HepG2 (cell line): Measurements from ENCODE around the gene ARG1. TPM values are rescaled to one million over a fixed set of nuclear protein-coding genes. Genes with fewer than 3 reads are reported as not detected.
"Not testable (repeated sequence)": the region's sequence is repeated elsewhere in the genome, so short reads cannot be mapped to it uniquely, and the experiment has no call there.

Source experiments
- ATAC-seq: fragments of 200-7000 bp; cut with Tn5 transposase; 3 replicates; pipeline ENCODE4 v1.9.1; 2020; ENCODE audit warnings: mild to moderate bottlenecking, moderate library complexity
- BruUV-seq: library from RNA; stranded (reverse); fragments of 400-500 nt; replicated peaks from 2 replicates; lab custom pipeline; 2021; lab: Mats Ljungman, UMichigan
- CTCF ChIA-PET: fragments of 300-600 bp; formaldehyde crosslinking; extraction: SDS; loops from one replicate; lab custom pipeline; 2021; ENCODE audit warnings: low total read pairs, inconsistent platforms, low intra/inter-chr PET ratio; lab: Yijun Ruan, JAX
- POLR2A ChIA-PET: fragments of 350-600 bp; sonication (Branson Sonifier 250); formaldehyde crosslinking; loops from one replicate; lab custom pipeline; 2020; ENCODE audit warnings: antibody characterized with exemption, inconsistent platforms; lab: Yijun Ruan, JAX
- DNase-seq: peaks from one replicate; pipeline ENCODE4 v3.0.0-alpha.2; 2015; ENCODE audit warnings: low spot score
- FAIRE-seq: peaks from 3 replicates; lab custom pipeline; 2011; peaks lifted over from hg19 to GRCh38; lab: Jason Lieb, UNC
- H2AFZ ChIP-seq: one replicate; pipeline ENCODE4 v1.6.1; 2011; ENCODE audit warnings: low read length, inconsistent platforms
- H3K27ac ChIP-seq: fragments of 300-600 bp; 3 replicates; pipeline ENCODE4 v1.8.0; 2011; ENCODE audit warnings: mixed run types, mild to moderate bottlenecking, mixed read lengths, low read length, inconsistent platforms; ENCODE audit not compliant: insufficient read depth; ENCODE audit errors: extremely low read length
- H3K27me3 ChIP-seq, 2 experiments: fragments of 200-600 bp in 1 of 2; 2 replicates in 1 of 2; 3 replicates in 1 of 2; pipeline versions ENCODE4 v1.6.0 to v1.8.0; 2011; ENCODE audit warnings: low read length in 2 of 2, mild to moderate bottlenecking in 2 of 2, moderate library complexity in 2 of 2, inconsistent platforms in 1 of 2; ENCODE audit not compliant: insufficient read depth in 2 of 2, control insufficient read depth in 1 of 2
- H3K36me3 ChIP-seq, 2 experiments: fragments of 200-600 bp in 1 of 2; replicated peaks in 1 of 2; 2 replicates in 1 of 2; 3 replicates in 1 of 2; pipeline versions ENCODE4 v1.5.1 to v1.8.0; 2011; ENCODE audit warnings: low read length in 2 of 2, inconsistent platforms in 1 of 2; ENCODE audit not compliant: insufficient read depth in 2 of 2, control insufficient read depth in 1 of 2
- H3K4me1 ChIP-seq: 2 replicates; pipeline ENCODE4 v1.5.1; 2012; ENCODE audit warnings: low read length, inconsistent platforms; ENCODE audit not compliant: insufficient read depth
- H3K4me2 ChIP-seq: 2 replicates; pipeline ENCODE4 v1.6.0; 2011; ENCODE audit warnings: low read depth, low read length, inconsistent platforms
- H3K4me3 ChIP-seq, 3 experiments: fragments of 200-600 bp in 1 of 3; sonication (generic), shearing (Covaris generic) in 1 of 3; replicated peaks in 1 of 3; 2 replicates each; pipeline ENCODE4 v1.5.1; 2011 to 2016; ENCODE audit warnings: low read length in 3 of 3, inconsistent platforms in 2 of 3, low read depth in 2 of 3, mild to moderate bottlenecking in 2 of 3, control low read depth in 1 of 3, mixed read lengths in 1 of 3; ENCODE audit not compliant: insufficient read depth in 1 of 3
- H3K79me2 ChIP-seq: one replicate; pipeline ENCODE4 v1.6.1; 2011; ENCODE audit warnings: low read length, inconsistent platforms; ENCODE audit not compliant: insufficient read depth
- H3K9ac ChIP-seq: 2 replicates; pipeline ENCODE4 v1.6.0; 2011; ENCODE audit warnings: mild to moderate bottlenecking, low read depth, low read length, inconsistent platforms; ENCODE audit not compliant: insufficient read depth
- H3K9me3 ChIP-seq: 2 replicates; pipeline ENCODE4 v1.5.1; 2012; ENCODE audit warnings: mild to moderate bottlenecking, low read length
- H4K20me1 ChIP-seq: 2 replicates; pipeline ENCODE4 v1.6.0; 2011; ENCODE audit warnings: inconsistent platforms, mild to moderate bottlenecking, low read length, moderate library complexity; ENCODE audit not compliant: insufficient read depth
- ZBTB38 ChIP-seq: sonication (generic); formaldehyde crosslinking; IDR thresholded peaks from 2 replicates; pipeline ENCODE4 v1.5.1; 2020; ENCODE audit warnings: mild to moderate bottlenecking, missing genetic modification reagents
- ZNF891 ChIP-seq: sonication (generic); formaldehyde crosslinking; IDR thresholded peaks from 2 replicates; pipeline ENCODE4 v1.5.0; 2020; ENCODE audit warnings: mild to moderate bottlenecking, missing genetic modification reagents
- whole genome bisulfite sequencing: methylation state at CpG from one replicate; pipeline ENCODE4 v1.1.6; 2017; ENCODE audit warnings: low lambda C conversion rate; 5-methylcytosine and 5-hydroxymethylcytosine counted together
- in situ Hi-C: cut with HindIII; loops from 2 replicates; pipeline ENCODE4 v1.10.0; 2017; ENCODE audit warnings: low pct_unique_long_range_greater_than_20kb; ENCODE audit not compliant: extremely low pct_ligation_motif_present
- intact Hi-C: fragments of 100-400 bp; cut with micrococcal nuclease; formaldehyde crosslinking; loops from one replicate; pipeline ENCODE4 v1.10.0; 2022; ENCODE audit not compliant: unreplicated experiment
- polyA plus RNA-seq, 8 experiments: library from polyadenylated mRNA; depleted of rRNA in 3 of 8; stranded (reverse) in 7 of 8; unstranded in 1 of 8; fragments of >200 nt; fragmentation: Illumina TruSeq in 4 of 8; extraction: Trizol in 4 of 8; gene quantifications; 2 replicates each; pipeline versions ENCODE4 v1.2.1 to v1.2.3, GENCODE V29; 2011 to 2016; ENCODE audit warnings: low read depth in 4 of 8, missing spikeins in 1 of 8, mixed read lengths in 1 of 8; ENCODE audit not compliant: insufficient read depth in 1 of 8
- total RNA-seq, 5 experiments: library from RNA; depleted of rRNA; stranded (reverse); fragments of >200 nt; fragmentation: Illumina TruSeq; extraction: Trizol; gene quantifications; 2 replicates each; pipeline ENCODE4 v1.2.3, GENCODE V29; 2016; ENCODE audit warnings: low read depth in 1 of 5
- TF ChIP-seq, protein P1 (sequence below): sonication (generic); formaldehyde crosslinking; IDR thresholded peaks from 2 replicates; pipeline ENCODE4 v1.4.0; 2020; ENCODE audit warnings: missing genetic modification reagents, mild to moderate bottlenecking, borderline replicate concordance
- TF ChIP-seq, protein P2 (sequence below): sonication (generic); formaldehyde crosslinking; IDR thresholded peaks from 2 replicates; pipeline ENCODE4 v1.5.1; 2020; ENCODE audit warnings: mild to moderate bottlenecking, missing genetic modification reagents, moderate library complexity

Gene ARG1
- total and polyA plus RNA-seq, 2 of the 13 experiments (the other 11 are each of a cell fraction or from before 2014, with no cell fraction given), result 2.2 to 11.2 TPM

- H3K36me3 ChIP-seq, H2AFZ ChIP-seq, H3K4me3 ChIP-seq, BruUV-seq, POLR2A ChIA-PET, CTCF ChIA-PET, H3K4me2 ChIP-seq, H4K20me1 ChIP-seq, H3K27ac ChIP-seq, ATAC-seq, DNase-seq, H3K9me3 ChIP-seq, H3K9ac ChIP-seq, FAIRE-seq, H3K79me2 ChIP-seq, H3K27me3 ChIP-seq: not testable (repeated sequence)
- 63% methylated on average over 12 of the region's 12 CpGs for WGBS
- TF ChIP-seq, protein P1, sequence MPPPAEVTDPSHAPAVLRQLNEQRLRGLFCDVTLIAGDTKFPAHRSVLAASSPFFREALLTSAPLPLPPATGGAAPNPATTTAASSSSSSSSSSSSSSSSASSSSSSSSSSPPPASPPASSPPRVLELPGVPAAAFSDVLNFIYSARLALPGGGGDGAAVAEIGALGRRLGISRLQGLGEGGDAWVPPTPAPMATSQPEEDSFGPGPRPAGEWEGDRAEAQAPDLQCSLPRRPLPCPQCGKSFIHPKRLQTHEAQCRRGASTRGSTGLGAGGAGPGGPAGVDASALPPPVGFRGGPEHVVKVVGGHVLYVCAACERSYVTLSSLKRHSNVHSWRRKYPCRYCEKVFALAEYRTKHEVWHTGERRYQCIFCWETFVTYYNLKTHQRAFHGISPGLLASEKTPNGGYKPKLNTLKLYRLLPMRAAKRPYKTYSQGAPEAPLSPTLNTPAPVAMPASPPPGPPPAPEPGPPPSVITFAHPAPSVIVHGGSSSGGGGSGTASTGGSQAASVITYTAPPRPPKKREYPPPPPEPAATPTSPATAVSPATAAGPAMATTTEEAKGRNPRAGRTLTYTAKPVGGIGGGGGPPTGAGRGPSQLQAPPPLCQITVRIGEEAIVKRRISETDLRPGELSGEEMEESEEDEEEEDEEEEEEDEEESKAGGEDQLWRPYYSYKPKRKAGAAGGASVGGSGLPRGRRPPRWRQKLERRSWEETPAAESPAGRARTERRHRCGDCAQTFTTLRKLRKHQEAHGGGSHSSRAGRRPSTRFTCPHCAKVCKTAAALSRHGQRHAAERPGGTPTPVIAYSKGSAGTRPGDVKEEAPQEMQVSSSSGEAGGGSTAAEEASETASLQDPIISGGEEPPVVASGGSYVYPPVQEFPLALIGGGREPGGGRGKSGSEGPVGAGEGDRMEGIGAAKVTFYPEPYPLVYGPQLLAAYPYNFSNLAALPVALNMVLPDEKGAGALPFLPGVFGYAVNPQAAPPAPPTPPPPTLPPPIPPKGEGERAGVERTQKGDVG, result 0 out of 2 replicates have a peak, but pooled peaks have one; percentile 37
- TF ChIP-seq ZBTB38 (CRISPR knock-in tag) (0 out of 2 replicates have a peak, but pooled peaks have one; percentile 16), ZNF891 (0 out of 2 replicates have a peak, but pooled peaks have one; percentile 57)
- TF ChIP-seq, protein P2, sequence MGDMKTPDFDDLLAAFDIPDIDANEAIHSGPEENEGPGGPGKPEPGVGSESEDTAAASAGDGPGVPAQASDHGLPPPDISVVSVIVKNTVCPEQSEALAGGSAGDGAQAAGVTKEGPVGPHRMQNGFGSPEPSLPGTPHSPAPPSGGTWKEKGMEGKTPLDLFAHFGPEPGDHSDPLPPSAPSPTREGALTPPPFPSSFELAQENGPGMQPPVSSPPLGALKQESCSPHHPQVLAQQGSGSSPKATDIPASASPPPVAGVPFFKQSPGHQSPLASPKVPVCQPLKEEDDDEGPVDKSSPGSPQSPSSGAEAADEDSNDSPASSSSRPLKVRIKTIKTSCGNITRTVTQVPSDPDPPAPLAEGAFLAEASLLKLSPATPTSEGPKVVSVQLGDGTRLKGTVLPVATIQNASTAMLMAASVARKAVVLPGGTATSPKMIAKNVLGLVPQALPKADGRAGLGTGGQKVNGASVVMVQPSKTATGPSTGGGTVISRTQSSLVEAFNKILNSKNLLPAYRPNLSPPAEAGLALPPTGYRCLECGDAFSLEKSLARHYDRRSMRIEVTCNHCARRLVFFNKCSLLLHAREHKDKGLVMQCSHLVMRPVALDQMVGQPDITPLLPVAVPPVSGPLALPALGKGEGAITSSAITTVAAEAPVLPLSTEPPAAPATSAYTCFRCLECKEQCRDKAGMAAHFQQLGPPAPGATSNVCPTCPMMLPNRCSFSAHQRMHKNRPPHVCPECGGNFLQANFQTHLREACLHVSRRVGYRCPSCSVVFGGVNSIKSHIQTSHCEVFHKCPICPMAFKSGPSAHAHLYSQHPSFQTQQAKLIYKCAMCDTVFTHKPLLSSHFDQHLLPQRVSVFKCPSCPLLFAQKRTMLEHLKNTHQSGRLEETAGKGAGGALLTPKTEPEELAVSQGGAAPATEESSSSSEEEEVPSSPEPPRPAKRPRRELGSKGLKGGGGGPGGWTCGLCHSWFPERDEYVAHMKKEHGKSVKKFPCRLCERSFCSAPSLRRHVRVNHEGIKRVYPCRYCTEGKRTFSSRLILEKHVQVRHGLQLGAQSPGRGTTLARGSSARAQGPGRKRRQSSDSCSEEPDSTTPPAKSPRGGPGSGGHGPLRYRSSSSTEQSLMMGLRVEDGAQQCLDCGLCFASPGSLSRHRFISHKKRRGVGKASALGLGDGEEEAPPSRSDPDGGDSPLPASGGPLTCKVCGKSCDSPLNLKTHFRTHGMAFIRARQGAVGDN (CRISPR knock-in tag), result peak; percentile 38
- intact Hi-C loops, result loop anchor here (2.0 to 5.0 kb wide), 3 partner anchors 13 to 414 kb away; no protein-coding TSS in a partner anchor
- in situ Hi-C loops, result loop anchor here (5.0 to 10.0 kb wide), 2 partner anchors 344 to 647 kb away; no protein-coding TSS in a partner anchor
- peaks cover 34% of the 10 kb centered on the region for H3K4me1 ChIP-seq
Observed at GRCh38 chr6:131531681-131532080, 41.3 kb upstream of the ARG1 start.
